SU-DHL-6 (cell line): ENCODE data around the gene MUC5AC.

Source experiments
- H2AFZ ChIP-seq: fragments of 200-600 bp; sonication (generic); 2 replicates; pipeline ENCODE4 v1.6.1; 2014; ENCODE audit warnings: low read depth, mild to moderate bottlenecking, moderate library complexity, mixed read lengths, antibody characterized with exemption, low read length; ENCODE audit not compliant: severe bottlenecking
- H3F3A ChIP-seq: fragments of 200-600 bp; shearing (Covaris generic); 2 replicates; pipeline ENCODE4 v1.6.0; 2016; ENCODE audit warnings: antibody characterized with exemption, mild to moderate bottlenecking; ENCODE audit not compliant: insufficient read depth
- H3K27ac ChIP-seq: fragments of 200-600 bp; sonication (generic); 2 replicates; pipeline ENCODE4 v1.5.1; 2016; ENCODE audit warnings: low read depth, mild to moderate bottlenecking, low read length, moderate library complexity, mixed read lengths
- H3K27me3 ChIP-seq: fragments of 200-600 bp; sonication (generic), shearing (Covaris generic); 2 replicates; pipeline ENCODE4 v1.6.0; 2014; ENCODE audit warnings: mild to moderate bottlenecking, low read length
- H3K36me3 ChIP-seq: fragments of 200-600 bp; sonication (generic); 2 replicates; pipeline ENCODE4 v1.6.1; 2014; ENCODE audit warnings: mild to moderate bottlenecking, low read length, mixed read lengths
- H3K4me2 ChIP-seq: fragments of 300-600, 200-600 bp; shearing (Covaris generic), sonication (generic); 2 replicates; pipeline ENCODE4 v1.6.0; 2014; ENCODE audit warnings: low read length, low read depth, mild to moderate bottlenecking; ENCODE audit not compliant: poor library complexity, severe bottlenecking
- H3K4me3 ChIP-seq: fragments of 200-600 bp; sonication (generic); 2 replicates; pipeline ENCODE4 v1.5.1; 2014; ENCODE audit warnings: antibody characterized with exemption, low read length, mild to moderate bottlenecking, mixed read lengths; ENCODE audit not compliant: insufficient read depth, poor library complexity, severe bottlenecking
- H3K79me2 ChIP-seq: fragments of 200-600 bp; sonication (generic); 2 replicates; pipeline ENCODE4 v1.6.1; 2014; ENCODE audit warnings: mild to moderate bottlenecking, low read length, moderate library complexity; ENCODE audit not compliant: insufficient read depth
- H3K9ac ChIP-seq: fragments of 200-600 bp; sonication (generic); 2 replicates; pipeline ENCODE4 v1.7.0; 2014; ENCODE audit warnings: mild to moderate bottlenecking, low read length
- H3K9me2 ChIP-seq: fragments of 200-600 bp; sonication (generic); replicated peaks from 2 replicates; pipeline ENCODE4 v1.6.1; 2014; ENCODE audit warnings: low read length; ENCODE audit not compliant: insufficient read depth
- H3K9me3 ChIP-seq: fragments of 200-600 bp; sonication (generic); 2 replicates; pipeline ENCODE4 v1.6.1; 2014; ENCODE audit warnings: low read length, mixed read lengths; ENCODE audit not compliant: insufficient read depth
- H4K20me1 ChIP-seq: fragments of 200-600 bp; sonication (generic); 2 replicates; pipeline ENCODE4 v1.6.1; 2014; ENCODE audit warnings: low read depth, mild to moderate bottlenecking, antibody characterized with exemption, low read length, moderate library complexity, mixed read lengths
- EZH2phosphoT487 ChIP-seq: fragments of 200-600 bp; sonication (generic), shearing (Covaris generic); conservative IDR thresholded peaks from 2 replicates; pipeline ENCODE4 v1.6.1; 2018; ENCODE audit warnings: mild to moderate bottlenecking, antibody characterized with exemption, low read length, moderate library complexity, mixed read lengths
- TF ChIP-seq, protein P1 (sequence below): fragments of 200-600 bp; sonication (generic); IDR thresholded peaks from one replicate; pipeline ENCODE4 v1.5.1; 2017; ENCODE audit warnings: antibody characterized with exemption, mild to moderate bottlenecking, low read length, moderate library complexity; ENCODE audit not compliant: insufficient read depth, poor library complexity, severe bottlenecking

MUC5AC gene

DNA sequence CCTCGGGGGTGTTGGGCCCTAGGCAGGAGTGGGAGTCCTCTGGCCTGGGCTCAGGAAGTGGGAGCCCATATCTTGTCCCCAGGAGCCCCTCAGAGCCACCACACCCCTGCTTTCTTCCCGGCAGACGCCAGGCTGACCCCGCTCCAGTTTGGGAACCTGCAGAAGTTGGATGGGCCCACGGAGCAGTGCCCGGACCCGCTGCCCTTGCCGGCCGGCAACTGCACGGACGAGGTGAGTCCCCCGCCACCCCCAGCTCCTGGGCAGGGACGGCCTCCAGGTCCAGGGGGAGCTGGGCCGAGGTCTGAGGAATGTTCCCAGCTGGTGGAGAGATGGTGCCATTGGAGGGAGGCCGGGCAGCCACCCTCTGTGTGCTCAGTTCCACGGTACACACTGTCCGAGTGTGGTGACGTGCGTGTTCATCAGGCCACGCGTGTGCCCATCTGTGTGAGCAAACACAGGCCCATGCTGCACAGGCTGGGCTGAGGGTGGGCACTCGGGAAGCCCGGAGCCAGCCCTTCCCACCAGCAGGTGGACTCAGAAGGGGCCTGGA lies 69.9 kb downstream of the MUC5AC start:
- Histone ChIP-seq H3K9ac (no peak overlapping the region), H3K79me2 (no peaks in the 10 kb centered on the region), H3K9me3 (no peaks in the 10 kb centered on the region), H3K27ac (no peak overlapping the region), H3K4me3 (no peak overlapping the region), H2AFZ (no peak overlapping the region), H4K20me1 (no peaks in the 10 kb centered on the region), H3K4me2 (no peak overlapping the region), H3K9me2 (no peaks in the 10 kb centered on the region), H3K36me3 (no peaks in the 10 kb centered on the region), H3F3A (no peaks in the 10 kb centered on the region), H3K27me3 (no peaks in the 10 kb centered on the region)
- TF ChIP-seq, protein P1, sequence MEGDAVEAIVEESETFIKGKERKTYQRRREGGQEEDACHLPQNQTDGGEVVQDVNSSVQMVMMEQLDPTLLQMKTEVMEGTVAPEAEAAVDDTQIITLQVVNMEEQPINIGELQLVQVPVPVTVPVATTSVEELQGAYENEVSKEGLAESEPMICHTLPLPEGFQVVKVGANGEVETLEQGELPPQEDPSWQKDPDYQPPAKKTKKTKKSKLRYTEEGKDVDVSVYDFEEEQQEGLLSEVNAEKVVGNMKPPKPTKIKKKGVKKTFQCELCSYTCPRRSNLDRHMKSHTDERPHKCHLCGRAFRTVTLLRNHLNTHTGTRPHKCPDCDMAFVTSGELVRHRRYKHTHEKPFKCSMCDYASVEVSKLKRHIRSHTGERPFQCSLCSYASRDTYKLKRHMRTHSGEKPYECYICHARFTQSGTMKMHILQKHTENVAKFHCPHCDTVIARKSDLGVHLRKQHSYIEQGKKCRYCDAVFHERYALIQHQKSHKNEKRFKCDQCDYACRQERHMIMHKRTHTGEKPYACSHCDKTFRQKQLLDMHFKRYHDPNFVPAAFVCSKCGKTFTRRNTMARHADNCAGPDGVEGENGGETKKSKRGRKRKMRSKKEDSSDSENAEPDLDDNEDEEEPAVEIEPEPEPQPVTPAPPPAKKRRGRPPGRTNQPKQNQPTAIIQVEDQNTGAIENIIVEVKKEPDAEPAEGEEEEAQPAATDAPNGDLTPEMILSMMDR, result no peak
- TF ChIP-seq EZH2phosphoT487, result no peak

DNA sequence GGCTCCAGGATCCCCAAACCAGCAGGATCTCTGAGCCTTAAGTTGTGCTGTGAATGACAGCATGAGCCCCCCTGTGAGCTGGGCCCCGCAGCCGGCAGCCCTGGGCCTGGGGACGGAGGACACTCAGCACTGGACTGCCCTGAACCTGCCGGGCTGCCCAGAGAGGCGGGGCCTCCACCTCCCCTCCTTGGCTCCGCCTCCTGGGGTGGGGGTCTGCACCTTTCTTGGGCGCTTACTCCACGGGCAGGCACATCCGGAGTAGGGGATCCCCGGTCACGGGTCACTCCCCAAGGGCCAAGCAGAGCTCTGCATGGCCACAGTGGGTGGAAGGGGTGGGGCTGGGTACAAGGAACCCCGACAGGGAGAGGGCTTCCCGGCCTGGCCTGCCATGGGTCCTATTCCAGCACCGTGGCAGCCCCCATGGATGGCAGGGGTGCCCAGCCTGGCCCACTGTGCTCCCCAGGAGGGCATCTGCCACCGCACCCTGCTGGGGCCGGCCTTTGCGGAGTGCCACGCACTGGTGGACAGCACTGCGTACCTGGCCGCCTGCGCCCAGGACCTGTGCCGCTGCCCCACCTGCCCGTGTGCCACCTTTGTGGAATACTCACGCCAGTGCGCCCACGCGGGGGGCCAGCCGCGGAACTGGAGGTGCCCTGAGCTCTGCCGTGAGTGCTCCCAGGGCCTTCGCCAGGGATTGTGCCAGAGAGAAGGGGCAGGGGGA lies 70.5 kb downstream of the MUC5AC start:
- no peaks in the 10 kb centered on the region for H3K36me3 ChIP-seq
- no peak overlapping the region for H3K9ac ChIP-seq
- no peaks in the 10 kb centered on the region for H3K9me3 ChIP-seq
- no peaks in the 10 kb centered on the region for H3K27me3 ChIP-seq
- no peak overlapping the region for H3K4me2 ChIP-seq
- H3K4me3 ChIP-seq, result no peak overlapping the region
- no peak for TF ChIP-seq EZH2phosphoT487
- TF ChIP-seq, protein P1, result no peak
- no peak overlapping the region for H3K27ac ChIP-seq
- no peaks in the 10 kb centered on the region for H3K79me2 ChIP-seq
- H3K9me2 ChIP-seq, result no peaks in the 10 kb centered on the region
- no peak overlapping the region for H2AFZ ChIP-seq
- no peaks in the 10 kb centered on the region for H3F3A ChIP-seq
- no peaks in the 10 kb centered on the region for H4K20me1 ChIP-seq

DNA sequence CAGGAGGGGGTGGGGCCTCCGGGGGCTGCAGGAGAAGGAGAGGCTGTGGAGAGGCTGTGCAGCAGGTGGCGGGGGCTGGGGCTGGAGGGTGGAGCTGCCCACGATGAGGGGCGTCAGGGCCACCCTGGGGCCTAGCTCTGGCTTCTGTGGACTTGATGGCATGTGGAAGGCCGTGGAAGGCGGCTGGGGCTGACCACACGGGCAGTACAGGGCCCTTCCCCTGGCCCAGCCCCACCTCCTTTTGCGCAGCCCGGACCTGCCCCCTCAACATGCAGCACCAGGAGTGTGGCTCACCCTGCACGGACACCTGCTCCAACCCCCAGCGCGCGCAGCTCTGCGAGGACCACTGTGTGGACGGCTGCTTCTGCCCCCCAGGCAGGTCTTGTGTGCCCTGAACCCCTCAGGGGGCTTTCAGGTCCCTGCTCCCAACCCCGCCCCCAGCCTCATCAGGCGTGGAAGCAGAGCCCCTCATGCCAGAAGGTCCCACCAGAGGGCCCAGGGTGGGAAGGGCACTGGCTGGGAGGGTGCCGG lies 71.2 kb downstream of the MUC5AC start:
- TF ChIP-seq, protein P1, result no peak
- no peak for TF ChIP-seq EZH2phosphoT487
- H3K4me3 ChIP-seq, result no peak overlapping the region
- H3K36me3 ChIP-seq, result no peaks in the 10 kb centered on the region
- no peak overlapping the region for H3K27ac ChIP-seq
- no peaks in the 10 kb centered on the region for H3K79me2 ChIP-seq
- H4K20me1 ChIP-seq, result no peaks in the 10 kb centered on the region
- no peak overlapping the region for H3K4me2 ChIP-seq
- H3K9me2 ChIP-seq, result no peaks in the 10 kb centered on the region
- H3K9me3 ChIP-seq, result no peaks in the 10 kb centered on the region
- H3K9ac ChIP-seq, result no peak overlapping the region
- H2AFZ ChIP-seq, result no peak overlapping the region
- no peaks in the 10 kb centered on the region for H3F3A ChIP-seq
- no peaks in the 10 kb centered on the region for H3K27me3 ChIP-seq
